HepG2 (cell line): ENCODE measurements around the gene SLC2A2. TPM values are rescaled to one million over a fixed set of nuclear protein-coding genes. Genes with fewer than 3 reads are reported as not detected.

Source experiments
- RFX5 ChIP-seq: IDR thresholded peaks from 2 replicates; pipeline ENCODE4 v1.6.1; 2011; ENCODE audit warnings: low read depth, low read length, improper control_type of control experiment
- SMYD3 ChIP-seq: sonication (generic); formaldehyde crosslinking; IDR thresholded peaks from 2 replicates; pipeline ENCODE4 v1.8.1; 2023; ENCODE audit warnings: mild to moderate bottlenecking, missing genetic modification reagents
- ZFP90 ChIP-seq: sonication (generic); formaldehyde crosslinking; IDR thresholded peaks from 2 replicates; pipeline ENCODE4 v1.8.0; 2022; ENCODE audit warnings: missing genetic modification reagents, mild to moderate bottlenecking, inconsistent platforms, borderline replicate concordance
- ZNF549 ChIP-seq: sonication (generic); formaldehyde crosslinking; IDR thresholded peaks from 2 replicates; pipeline ENCODE4 v1.5.0; 2020; ENCODE audit warnings: missing genetic modification reagents
- ZNF674 ChIP-seq: sonication (generic); formaldehyde crosslinking; IDR thresholded peaks from 2 replicates; pipeline ENCODE4 v1.5.0; 2020; ENCODE audit warnings: low read depth, mild to moderate bottlenecking, missing genetic modification reagents
- ZNF720 ChIP-seq: sonication (generic); formaldehyde crosslinking; IDR thresholded peaks from 2 replicates; pipeline ENCODE4 v1.4.0; 2020; ENCODE audit warnings: missing genetic modification reagents
- ZNF766 ChIP-seq: sonication (generic); formaldehyde crosslinking; IDR thresholded peaks from 2 replicates; pipeline ENCODE4 v1.5.0; 2020; ENCODE audit warnings: missing genetic modification reagents, borderline replicate concordance
- ZNF790 ChIP-seq: sonication (generic); formaldehyde crosslinking; IDR thresholded peaks from 2 replicates; pipeline ENCODE4 v1.8.0; 2022; ENCODE audit warnings: missing genetic modification reagents, mild to moderate bottlenecking, borderline replicate concordance
- polyA plus RNA-seq, 8 experiments: library from polyadenylated mRNA; depleted of rRNA in 3 of 8; stranded (reverse) in 7 of 8; unstranded in 1 of 8; fragments of >200 nt; fragmentation: Illumina TruSeq in 4 of 8; extraction: Trizol in 4 of 8; gene quantifications; 2 replicates each; pipeline versions ENCODE4 v1.2.1 to v1.2.3, GENCODE V29; 2011 to 2016; ENCODE audit warnings: low read depth in 4 of 8, missing spikeins in 1 of 8, mixed read lengths in 1 of 8; ENCODE audit not compliant: insufficient read depth in 1 of 8
- total RNA-seq, 5 experiments: library from RNA; depleted of rRNA; stranded (reverse); fragments of >200 nt; fragmentation: Illumina TruSeq; extraction: Trizol; gene quantifications; 2 replicates each; pipeline ENCODE4 v1.2.3, GENCODE V29; 2016; ENCODE audit warnings: low read depth in 1 of 5
- TF ChIP-seq, protein P1 (sequence below): sonication (generic); formaldehyde crosslinking; IDR thresholded peaks from 2 replicates; pipeline ENCODE4 v1.4.0; 2020; ENCODE audit warnings: missing genetic modification reagents
- TF ChIP-seq, protein P2 (sequence below): fragments of 450-650 bp; IDR thresholded peaks from 2 replicates; pipeline ENCODE4 v1.6.1; 2016
- TF ChIP-seq, protein P3 (sequence below): sonication (generic); formaldehyde crosslinking; IDR thresholded peaks from 2 replicates; pipeline ENCODE4 v1.9.0; 2022; ENCODE audit warnings: low read depth, missing genetic modification reagents

SLC2A2 gene
- total and polyA plus RNA-seq, 2 of the 13 experiments (the other 11 are each of a cell fraction or from before 2014, with no cell fraction given): 19.5 to 23.2 TPM

DNA sequence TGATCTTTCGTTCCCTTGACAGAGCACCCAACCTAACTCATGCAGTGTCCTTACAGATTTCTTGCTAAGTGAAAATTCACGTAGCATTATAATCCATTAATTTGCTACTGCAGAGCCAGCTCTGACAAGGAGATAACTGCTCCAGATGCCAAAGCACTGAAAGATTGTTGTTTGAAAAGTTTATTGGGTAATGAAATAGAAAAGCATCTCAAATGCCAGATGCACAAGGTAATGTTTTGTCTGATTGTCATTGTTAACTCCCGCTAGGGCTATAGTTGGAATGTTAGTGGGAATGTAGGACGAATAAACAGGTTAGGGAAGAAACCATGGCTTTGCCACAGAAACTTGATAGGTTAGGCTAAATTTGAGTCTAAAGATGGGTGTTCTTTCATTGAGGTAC is 20.2 kb upstream of the SLC2A2 start (continued):
- TF ChIP-seq, protein P1, sequence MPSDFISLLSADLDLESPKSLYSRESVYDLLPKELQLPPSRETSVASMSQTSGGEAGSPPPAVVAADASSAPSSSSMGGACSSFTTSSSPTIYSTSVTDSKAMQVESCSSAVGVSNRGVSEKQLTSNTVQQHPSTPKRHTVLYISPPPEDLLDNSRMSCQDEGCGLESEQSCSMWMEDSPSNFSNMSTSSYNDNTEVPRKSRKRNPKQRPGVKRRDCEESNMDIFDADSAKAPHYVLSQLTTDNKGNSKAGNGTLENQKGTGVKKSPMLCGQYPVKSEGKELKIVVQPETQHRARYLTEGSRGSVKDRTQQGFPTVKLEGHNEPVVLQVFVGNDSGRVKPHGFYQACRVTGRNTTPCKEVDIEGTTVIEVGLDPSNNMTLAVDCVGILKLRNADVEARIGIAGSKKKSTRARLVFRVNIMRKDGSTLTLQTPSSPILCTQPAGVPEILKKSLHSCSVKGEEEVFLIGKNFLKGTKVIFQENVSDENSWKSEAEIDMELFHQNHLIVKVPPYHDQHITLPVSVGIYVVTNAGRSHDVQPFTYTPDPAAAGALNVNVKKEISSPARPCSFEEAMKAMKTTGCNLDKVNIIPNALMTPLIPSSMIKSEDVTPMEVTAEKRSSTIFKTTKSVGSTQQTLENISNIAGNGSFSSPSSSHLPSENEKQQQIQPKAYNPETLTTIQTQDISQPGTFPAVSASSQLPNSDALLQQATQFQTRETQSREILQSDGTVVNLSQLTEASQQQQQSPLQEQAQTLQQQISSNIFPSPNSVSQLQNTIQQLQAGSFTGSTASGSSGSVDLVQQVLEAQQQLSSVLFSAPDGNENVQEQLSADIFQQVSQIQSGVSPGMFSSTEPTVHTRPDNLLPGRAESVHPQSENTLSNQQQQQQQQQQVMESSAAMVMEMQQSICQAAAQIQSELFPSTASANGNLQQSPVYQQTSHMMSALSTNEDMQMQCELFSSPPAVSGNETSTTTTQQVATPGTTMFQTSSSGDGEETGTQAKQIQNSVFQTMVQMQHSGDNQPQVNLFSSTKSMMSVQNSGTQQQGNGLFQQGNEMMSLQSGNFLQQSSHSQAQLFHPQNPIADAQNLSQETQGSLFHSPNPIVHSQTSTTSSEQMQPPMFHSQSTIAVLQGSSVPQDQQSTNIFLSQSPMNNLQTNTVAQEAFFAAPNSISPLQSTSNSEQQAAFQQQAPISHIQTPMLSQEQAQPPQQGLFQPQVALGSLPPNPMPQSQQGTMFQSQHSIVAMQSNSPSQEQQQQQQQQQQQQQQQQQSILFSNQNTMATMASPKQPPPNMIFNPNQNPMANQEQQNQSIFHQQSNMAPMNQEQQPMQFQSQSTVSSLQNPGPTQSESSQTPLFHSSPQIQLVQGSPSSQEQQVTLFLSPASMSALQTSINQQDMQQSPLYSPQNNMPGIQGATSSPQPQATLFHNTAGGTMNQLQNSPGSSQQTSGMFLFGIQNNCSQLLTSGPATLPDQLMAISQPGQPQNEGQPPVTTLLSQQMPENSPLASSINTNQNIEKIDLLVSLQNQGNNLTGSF (CRISPR knock-in tag): no peak
- no peak for TF ChIP-seq ZNF790 (CRISPR knock-in tag)
- TF ChIP-seq ZNF549: no peak
- no peak for TF ChIP-seq RFX5
- TF ChIP-seq ZNF766 (CRISPR knock-in tag): no peak
- TF ChIP-seq ZNF674 (CRISPR knock-in tag): no peak
- TF ChIP-seq SMYD3 (CRISPR knock-in tag): no peak
- TF ChIP-seq ZFP90 (CRISPR knock-in tag): no peak
- TF ChIP-seq, protein P2, sequence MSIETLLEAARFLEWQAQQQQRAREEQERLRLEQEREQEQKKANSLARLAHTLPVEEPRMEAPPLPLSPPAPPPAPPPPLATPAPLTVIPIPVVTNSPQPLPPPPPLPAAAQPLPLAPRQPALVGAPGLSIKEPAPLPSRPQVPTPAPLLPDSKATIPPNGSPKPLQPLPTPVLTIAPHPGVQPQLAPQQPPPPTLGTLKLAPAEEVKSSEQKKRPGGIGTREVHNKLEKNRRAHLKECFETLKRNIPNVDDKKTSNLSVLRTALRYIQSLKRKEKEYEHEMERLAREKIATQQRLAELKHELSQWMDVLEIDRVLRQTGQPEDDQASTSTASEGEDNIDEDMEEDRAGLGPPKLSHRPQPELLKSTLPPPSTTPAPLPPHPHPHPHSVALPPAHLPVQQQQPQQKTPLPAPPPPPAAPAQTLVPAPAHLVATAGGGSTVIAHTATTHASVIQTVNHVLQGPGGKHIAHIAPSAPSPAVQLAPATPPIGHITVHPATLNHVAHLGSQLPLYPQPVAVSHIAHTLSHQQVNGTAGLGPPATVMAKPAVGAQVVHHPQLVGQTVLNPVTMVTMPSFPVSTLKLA: no peak
- TF ChIP-seq, protein P3, sequence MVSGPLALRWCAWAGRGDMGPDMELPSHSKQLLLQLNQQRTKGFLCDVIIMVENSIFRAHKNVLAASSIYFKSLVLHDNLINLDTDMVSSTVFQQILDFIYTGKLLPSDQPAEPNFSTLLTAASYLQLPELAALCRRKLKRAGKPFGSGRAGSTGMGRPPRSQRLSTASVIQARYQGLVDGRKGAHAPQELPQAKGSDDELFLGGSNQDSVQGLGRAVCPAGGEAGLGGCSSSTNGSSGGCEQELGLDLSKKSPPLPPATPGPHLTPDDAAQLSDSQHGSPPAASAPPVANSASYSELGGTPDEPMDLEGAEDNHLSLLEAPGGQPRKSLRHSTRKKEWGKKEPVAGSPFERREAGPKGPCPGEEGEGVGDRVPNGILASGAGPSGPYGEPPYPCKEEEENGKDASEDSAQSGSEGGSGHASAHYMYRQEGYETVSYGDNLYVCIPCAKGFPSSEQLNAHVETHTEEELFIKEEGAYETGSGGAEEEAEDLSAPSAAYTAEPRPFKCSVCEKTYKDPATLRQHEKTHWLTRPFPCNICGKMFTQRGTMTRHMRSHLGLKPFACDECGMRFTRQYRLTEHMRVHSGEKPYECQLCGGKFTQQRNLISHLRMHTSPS (CRISPR knock-in tag): no peak
- TF ChIP-seq ZNF720: no peak
- TF ChIP-seq, all 625 proteins: peak for 0
